Endothelial cell of umbilical vein (primary cell): ENCODE measurements around the gene PLPPR3. TPM values are rescaled to one million over a fixed set of nuclear protein-coding genes. Genes with fewer than 3 reads are reported as not detected.

Experiments
- BruUV-seq: library from RNA; stranded (reverse); fragments of 400-500 nt; replicated peaks from 2 replicates; lab custom pipeline; 2021; lab: Mats Ljungman, UMichigan
- CTCF ChIA-PET: fragments of 300-600, 350-600 bp; sonication (Branson Sonifier 250); formaldehyde crosslinking; loops from one replicate; lab custom pipeline; 2021; ENCODE audit warnings: antibody characterized with exemption, inconsistent platforms; lab: Charles Lee
- POLR2A ChIA-PET: fragments of 300-600, 350-600 bp; sonication (Branson Sonifier 250); formaldehyde crosslinking; loops from one replicate; lab custom pipeline; 2021; ENCODE audit warnings: antibody characterized with exemption, inconsistent platforms; lab: Charles Lee
- DNase-seq: peaks from one replicate; pipeline ENCODE4 v3.0.0-alpha.2; 2011; ENCODE audit warnings: low read depth, low spot score
- FAIRE-seq: peaks from 2 replicates; lab custom pipeline; 2011; peaks lifted over from hg19 to GRCh38; lab: Jason Lieb, UNC
- H2AFZ ChIP-seq: 2 replicates; pipeline ENCODE4 v1.6.0; 2012; ENCODE audit warnings: low read depth, low read length, control low read depth, inconsistent platforms
- H3K27ac ChIP-seq: 2 replicates; pipeline ENCODE4 v1.5.1; 2011; ENCODE audit warnings: low read depth, mild to moderate bottlenecking, control low read depth, low read length, moderate library complexity; ENCODE audit not compliant: insufficient read depth
- H3K27me3 ChIP-seq, 2 experiments: 2 replicates each; pipeline versions ENCODE4 v1.6.0 to v1.6.1; 2011; ENCODE audit warnings: low read length in 2 of 2, mixed read lengths in 1 of 2; ENCODE audit not compliant: control insufficient read depth in 2 of 2, insufficient read depth in 2 of 2
- H3K36me3 ChIP-seq, 2 experiments: 2 replicates in 1 of 2; 3 replicates in 1 of 2; pipeline ENCODE4 v1.5.1; 2011; ENCODE audit warnings: low read length in 2 of 2, mild to moderate bottlenecking in 1 of 2, moderate library complexity in 1 of 2; ENCODE audit not compliant: control insufficient read depth in 2 of 2, insufficient read depth in 2 of 2; ENCODE audit errors: extremely low read depth in 1 of 2
- H3K4me1 ChIP-seq: 3 replicates; pipeline ENCODE4 v1.5.1; 2011; ENCODE audit warnings: mild to moderate bottlenecking, low read length; ENCODE audit not compliant: control insufficient read depth, insufficient read depth; ENCODE audit errors: extremely low read depth
- H3K4me2 ChIP-seq: 2 replicates; pipeline ENCODE4 v1.6.1; 2011; ENCODE audit warnings: low read length, control low read depth, mixed read lengths; ENCODE audit not compliant: insufficient read depth
- H3K4me3 ChIP-seq, 3 experiments: fragments of 200-600 bp in 1 of 3; sonication (generic), shearing (Covaris generic) in 1 of 3; replicated peaks in 1 of 3; 2 replicates each; pipeline ENCODE4 v1.5.1; 2011 to 2016; ENCODE audit warnings: control low read depth in 3 of 3, low read length in 3 of 3, mild to moderate bottlenecking in 2 of 3, inconsistent platforms in 1 of 3, low read depth in 1 of 3, moderate library complexity in 1 of 3; ENCODE audit not compliant: insufficient read depth in 1 of 3
- H3K79me2 ChIP-seq: 2 replicates; pipeline ENCODE4 v1.6.0; 2012; ENCODE audit warnings: low read length, inconsistent platforms; ENCODE audit not compliant: control insufficient read depth, insufficient read depth
- H3K9ac ChIP-seq: replicated peaks from 2 replicates; pipeline ENCODE3; 2011; ENCODE audit warnings: low read length, control low read depth; ENCODE audit not compliant: insufficient read depth; ENCODE audit errors: extremely low read depth
- H3K9me1 ChIP-seq: replicated peaks from 3 replicates; pipeline ENCODE4 v1.6.0; 2011; ENCODE audit warnings: mild to moderate bottlenecking, low read length; ENCODE audit not compliant: control insufficient read depth, insufficient read depth; ENCODE audit errors: extremely low read depth
- H3K9me3 ChIP-seq: replicated peaks from 2 replicates; pipeline ENCODE4 v1.5.1; 2012; ENCODE audit warnings: low read length, inconsistent platforms; ENCODE audit not compliant: control insufficient read depth, insufficient read depth
- H4K20me1 ChIP-seq: replicated peaks from 2 replicates; pipeline ENCODE3; 2011; ENCODE audit warnings: mild to moderate bottlenecking, low read length; ENCODE audit not compliant: control insufficient read depth, insufficient read depth; ENCODE audit errors: extremely low read depth
- EZH2 ChIP-seq: IDR thresholded peaks from 2 replicates; pipeline ENCODE4 v1.6.1; 2012; ENCODE audit warnings: borderline replicate concordance, low read depth, mild to moderate bottlenecking, moderate library complexity, low read length, inconsistent platforms; ENCODE audit not compliant: severe bottlenecking
- FOS ChIP-seq: IDR thresholded peaks from 2 replicates; pipeline ENCODE4 v1.6.1; 2011; ENCODE audit warnings: mild to moderate bottlenecking, low read length, moderate library complexity, borderline replicate concordance; ENCODE audit not compliant: insufficient read depth
- GATA2 ChIP-seq: IDR thresholded peaks from 2 replicates; pipeline ENCODE4 v1.7.0; 2011; ENCODE audit warnings: low read depth, mild to moderate bottlenecking, moderate library complexity, mixed read lengths, low read length; ENCODE audit not compliant: insufficient read length, insufficient read depth
- JUN ChIP-seq: IDR thresholded peaks from 2 replicates; pipeline ENCODE4 v1.6.1; 2011; ENCODE audit warnings: borderline replicate concordance, low read depth; ENCODE audit not compliant: insufficient read length, insufficient read depth
- MYC ChIP-seq: IDR thresholded peaks from one replicate; pipeline ENCODE4 v1.6.1; 2011; ENCODE audit warnings: mild to moderate bottlenecking, low read depth, low read length
- POLR2A ChIP-seq: IDR thresholded peaks from 2 replicates; pipeline ENCODE4 v1.6.1; 2012; ENCODE audit warnings: low read depth, mild to moderate bottlenecking, control low read depth, low read length
- POLR2AphosphoS5 ChIP-seq: IDR thresholded peaks from 2 replicates; pipeline ENCODE4 v1.6.1; 2012; ENCODE audit warnings: low read depth, mild to moderate bottlenecking, control low read depth, low read length, moderate library complexity; ENCODE audit not compliant: insufficient read depth
- dilution Hi-C: fragments of 300-500 bp; cut with MboI; formaldehyde crosslinking; loops from one replicate; pipeline ENCODE4 v1.15.0; 2019; ENCODE audit warnings: low sequenced_read_pairs; ENCODE audit not compliant: extremely low pct_ligation_motif_present
- intact Hi-C: fragments of 100-400 bp; cut with micrococcal nuclease; formaldehyde crosslinking; loops from one replicate; pipeline ENCODE4 v1.10.0; 2022
- polyA plus RNA-seq, 4 experiments: library from polyadenylated mRNA; depleted of rRNA in 3 of 4; stranded (reverse) in 3 of 4; unstranded in 1 of 4; fragments of >200 nt; gene quantifications; 2 replicates each; pipeline versions ENCODE4 v1.2.1 to v1.2.3, GENCODE V29; 2011 to 2012; ENCODE audit warnings: missing spikeins in 1 of 4
- total RNA-seq: library from RNA; stranded (reverse); gene quantifications from 2 replicates; pipeline ENCODE4 v1.2.3, GENCODE V29; 2021
- TF ChIP-seq, protein P1 (sequence below): IDR thresholded peaks from 2 replicates; pipeline ENCODE4 v1.6.1; 2011; ENCODE audit not compliant: insufficient read depth, insufficient read length
- TF ChIP-seq, protein P2 (sequence below), 2 donors: IDR thresholded peaks; 1 replicate in 1 of 2; 2 replicates in 1 of 2; pipeline ENCODE4 v1.5.1; 2011; ENCODE audit warnings: low read length in 2 of 2, mild to moderate bottlenecking in 2 of 2, moderate library complexity in 2 of 2, control low read depth in 1 of 2, inconsistent platforms in 1 of 2, low read depth in 1 of 2; ENCODE audit not compliant: insufficient read depth in 1 of 2; ENCODE audit errors: extremely low read depth in 1 of 2

The PLPPR3 gene
- total and polyA plus RNA-seq, 2 donors (not counting 3 experiments of a cell fraction or from before 2014, with no cell fraction given): 1.1 to 1.2 TPM

DNA sequence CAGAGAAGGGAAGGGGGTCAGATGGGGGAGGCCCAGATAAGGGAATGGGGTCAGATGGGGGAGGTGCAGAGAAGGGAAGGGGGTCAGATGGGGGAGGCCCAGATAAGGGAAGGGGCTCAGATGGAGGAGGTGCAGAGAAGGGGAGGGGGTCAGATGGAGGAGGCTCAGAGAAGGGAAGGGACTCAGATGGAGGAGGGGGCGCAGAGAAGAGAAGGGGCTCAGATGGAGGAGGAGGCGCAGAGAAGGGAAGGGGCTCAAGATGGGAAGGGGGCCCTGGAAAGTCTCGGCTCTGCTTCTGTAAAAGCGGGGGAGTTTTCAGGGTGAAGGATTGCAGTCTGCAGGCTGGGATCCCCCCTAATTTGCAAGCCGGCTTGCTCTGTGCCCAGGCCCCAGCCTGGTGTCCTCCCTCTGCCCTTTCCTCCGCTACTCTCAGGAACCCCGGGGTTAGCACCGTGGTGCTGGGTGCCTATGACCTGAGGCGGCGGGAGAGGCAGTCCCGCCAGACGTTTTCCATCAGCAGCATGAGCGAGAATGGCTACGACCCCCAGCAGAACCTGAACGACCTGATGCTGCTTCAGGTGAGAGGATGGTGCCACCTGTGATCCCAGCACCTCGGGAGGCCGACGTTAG, 7.5 kb upstream of the PLPPR3 start:
- Histone ChIP-seq H3K27ac (no peak overlapping the region), H3K9me1 (no peaks in the 10 kb centered on the region), H3K4me3 (no peak overlapping the region), H3K27me3 (no peaks in the 10 kb centered on the region), H3K9me3 (no peaks in the 10 kb centered on the region), H3K36me3 (no peaks in the 10 kb centered on the region), H3K79me2 (no peaks in the 10 kb centered on the region), H3K4me1 (no peaks in the 10 kb centered on the region), H3K4me2 (no peak overlapping the region), H3K9ac (no peak overlapping the region), H2AFZ (no peak overlapping the region), H4K20me1 (no peaks in the 10 kb centered on the region)
- TF ChIP-seq JUN (no peak), MYC (no peak), GATA2 (no peak), POLR2A (no peak), FOS (no peak), POLR2AphosphoS5 (no peak), EZH2 (no peak)
- TF ChIP-seq, protein P1, sequence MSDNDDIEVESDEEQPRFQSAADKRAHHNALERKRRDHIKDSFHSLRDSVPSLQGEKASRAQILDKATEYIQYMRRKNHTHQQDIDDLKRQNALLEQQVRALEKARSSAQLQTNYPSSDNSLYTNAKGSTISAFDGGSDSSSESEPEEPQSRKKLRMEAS: no peak
- TF ChIP-seq, protein P2, sequence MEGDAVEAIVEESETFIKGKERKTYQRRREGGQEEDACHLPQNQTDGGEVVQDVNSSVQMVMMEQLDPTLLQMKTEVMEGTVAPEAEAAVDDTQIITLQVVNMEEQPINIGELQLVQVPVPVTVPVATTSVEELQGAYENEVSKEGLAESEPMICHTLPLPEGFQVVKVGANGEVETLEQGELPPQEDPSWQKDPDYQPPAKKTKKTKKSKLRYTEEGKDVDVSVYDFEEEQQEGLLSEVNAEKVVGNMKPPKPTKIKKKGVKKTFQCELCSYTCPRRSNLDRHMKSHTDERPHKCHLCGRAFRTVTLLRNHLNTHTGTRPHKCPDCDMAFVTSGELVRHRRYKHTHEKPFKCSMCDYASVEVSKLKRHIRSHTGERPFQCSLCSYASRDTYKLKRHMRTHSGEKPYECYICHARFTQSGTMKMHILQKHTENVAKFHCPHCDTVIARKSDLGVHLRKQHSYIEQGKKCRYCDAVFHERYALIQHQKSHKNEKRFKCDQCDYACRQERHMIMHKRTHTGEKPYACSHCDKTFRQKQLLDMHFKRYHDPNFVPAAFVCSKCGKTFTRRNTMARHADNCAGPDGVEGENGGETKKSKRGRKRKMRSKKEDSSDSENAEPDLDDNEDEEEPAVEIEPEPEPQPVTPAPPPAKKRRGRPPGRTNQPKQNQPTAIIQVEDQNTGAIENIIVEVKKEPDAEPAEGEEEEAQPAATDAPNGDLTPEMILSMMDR (IDR thresholded peaks at IDR 0.05; ENCODE audit: extremely low read depth in 1 of 2, insufficient read depth in 1 of 2, low read depth in 1 of 2, low read length in 2 of 2): no peak
- no peak for FAIRE-seq
- DNase-seq: no peak
- dilution Hi-C loops (no loop called here), intact Hi-C loops (no loop called here)
- CTCF ChIA-PET: no interaction called here
- POLR2A ChIA-PET: no interaction called here
- no TSS peak for BruUV-seq
